Hematopoietic multipotent progenitor cell treated with erythropoietin and hydrocortisone succinate and interleukin-3 and kit ligand, for 4 days (in vitro differentiated cells): Measurements from ENCODE around the gene EFCC1.
"Not testable (repeated sequence)": the region's sequence is repeated elsewhere in the genome, so short reads cannot be mapped to it uniquely, and the experiment has no call there.

Source experiments
- DNase-seq: peaks from one replicate; pipeline ENCODE4 v3.0.0-alpha.2; 2015

The EFCC1 gene

GRCh38 chr3:129057249-129057648 is 56.1 kb downstream of the EFCC1 start:
- DNase-seq, result no peak

- peak; percentile 65 for DNase-seq
These were observed 57.5 kb downstream of the EFCC1 start for GRCh38 chr3:129058441-129059200.

GRCh38 chr3:129059311-129059958 is 58.3 kb downstream of the EFCC1 start:
- DNase-seq, result no peak

GRCh38 chr3:129060276-129061022 is 59.3 kb downstream of the EFCC1 start, which contains the start of gene GP9:
Gene GP9 (plus strand): TSS chr3:129060779. CDS start chr3:129061740, 961 bp downstream.
- DNase-seq, result peak; percentile 67

- DNase-seq, result no peak
These were observed 60.2 kb downstream of the EFCC1 start for GRCh38 chr3:129061023-129061887.

- no peak for DNase-seq
These were observed 61.1 kb downstream of the EFCC1 start for GRCh38 chr3:129061888-129062834.

GRCh38 chr3:129063091-129063640 is 62.1 kb downstream of the EFCC1 start:
- DNase-seq, result no peak

GRCh38 chr3:129063841-129064482 is 62.9 kb downstream of the EFCC1 start:
- DNase-seq, result no peak

GRCh38 chr3:129065016-129065719 is 64.1 kb downstream of the EFCC1 start:
- DNase-seq, result no peak

- DNase-seq, result peak; percentile 75
These were observed 64.6 kb downstream of the EFCC1 start for GRCh38 chr3:129065720-129066073.

- DNase-seq, result peak; percentile 62
These were observed 66.6 kb downstream of the EFCC1 start for GRCh38 chr3:129067719-129068118.

GRCh38 chr3:129068291-129068886 is 67.3 kb downstream of the EFCC1 start:
- DNase-seq, result peak; percentile 73

GRCh38 chr3:129069313-129070085 is 68.4 kb downstream of the EFCC1 start:
- not testable (repeated sequence) for DNase-seq

GRCh38 chr3:129070086-129070885 is 69.2 kb downstream of the EFCC1 start:
- peak; percentile 46 for DNase-seq

GRCh38 chr3:129077222-129077621 is 76.1 kb downstream of the EFCC1 start:
- DNase-seq, result no peak

GRCh38 chr3:129078510-129078909 is 77.4 kb downstream of the EFCC1 start:
- no peak for DNase-seq

GRCh38 chr3:129081503-129081902 is 80.4 kb downstream of the EFCC1 start:
- DNase-seq, result no peak

GRCh38 chr3:129082026-129082425 is 80.9 kb downstream of the EFCC1 start:
- DNase-seq, result no peak
